Measurements from ENCODE around the gene FAS. TPM values are rescaled to one million over a fixed set of nuclear protein-coding genes. Genes with fewer than 3 reads are reported as not detected.
"Not testable (repeated sequence)": the region's sequence is repeated elsewhere in the genome, so short reads cannot be mapped to it uniquely, and the experiment has no call there.

Gene FAS
- total and polyA plus RNA-seq, 4 experiments from 2014 or later, result 42.4 to 80.6 (median 47.4) TPM

DNA sequence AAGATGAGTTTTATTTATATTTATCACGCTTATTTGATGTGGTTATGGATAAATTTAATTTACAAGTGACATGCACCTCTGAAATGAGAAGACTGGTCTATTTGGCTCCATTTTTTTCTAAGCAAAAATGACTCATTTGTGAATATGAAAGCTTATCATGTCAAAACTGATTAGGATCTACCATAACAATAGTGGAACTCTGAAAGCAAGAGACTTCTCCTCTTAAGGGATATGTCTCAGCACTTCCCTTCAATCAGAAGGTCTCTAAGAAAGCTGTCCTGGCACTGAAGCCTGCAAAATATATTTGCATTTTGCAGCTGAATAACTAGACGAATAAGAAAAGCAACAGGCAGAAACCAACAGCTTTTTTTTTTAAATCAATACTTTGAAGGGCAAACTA is 12.7 kb downstream of the FAS start:
- peaks cover 83% of the 10 kb centered on the region for H3K4me1 ChIP-seq (ENCODE audit: insufficient read depth, low read length)
- ChIA-PET CTCF (ENCODE audit: partially characterized antibody) (interaction anchor here (1.0 to 3.8 kb wide), 5 partner anchors 10 to 70 kb away, joined by 3 to 43 read pairs (median 6); partner anchors contain the start of gene FAS), POLR2A (ENCODE audit: partially characterized antibody) (interaction anchor here (0.7 to 6.2 kb wide), 5 partner anchors 9 to 42 kb away, joined by 3 to 114 read pairs (median 3); partner anchors contain the start of gene FAS)
- H3K36me3 ChIP-seq (ENCODE audit: insufficient read depth, low read length), result peaks cover 18% of the 10 kb centered on the region
- H3K27me3 ChIP-seq (ENCODE audit: insufficient read depth, low read length), result no peaks in the 10 kb centered on the region
- intact Hi-C loops (cut with micrococcal nuclease), result no loop called here
- H3K4me3 Mint-ChIP-seq, result peak overlapping the region in 2 of 8 donors; percentile 88 to 89
- H3K9me3 ChIP-seq (ENCODE audit: control insufficient read depth in 1 of 2, low read length in 2 of 2), result no peaks in the 10 kb centered on the region
- H3K27ac Mint-ChIP-seq, result peak overlapping the region in 6 of 7 donors; percentile 81 to 98 (median 89)
- peaks cover 27 to 43% of the 10 kb centered on the region in 2 donors for H3K36me3 Mint-ChIP-seq
- no peak overlapping the region for H3K4me3 ChIP-seq (ENCODE audit: low read length in 2 of 2)
- peak overlapping the region; percentile 74 for H3K27ac ChIP-seq (ENCODE audit: low read depth, low read length)
- DNase-seq, result no peak
- H3K27me3 Mint-ChIP-seq, result no peaks in the 10 kb centered on the region
- H3K4me1 Mint-ChIP-seq, result peaks cover 47 to 82% (median 64%) of the 10 kb centered on the region in 4 donors
- H3K9me3 Mint-ChIP-seq, result no peaks in the 10 kb centered on the region

- H3K27me3 ChIP-seq (ENCODE audit: insufficient read depth, low read length), result no peaks in the 10 kb centered on the region
- Mint-ChIP-seq H3K27me3 (no peaks in the 10 kb centered on the region), H3K36me3 (peaks cover 55 to 74% of the 10 kb centered on the region in 2 donors), H3K4me3 (peak overlapping the region in 2 of 8 donors; percentile 18 to 33), H3K9me3 (no peaks in the 10 kb centered on the region), H3K27ac (peak overlapping the region in 6 of 7 donors; percentile 33 to 84 (median 56)), H3K4me1 (peaks cover 28 to 52% (median 40%) of the 10 kb centered on the region in 4 donors)
- H3K4me1 ChIP-seq (ENCODE audit: insufficient read depth, low read length), result peaks cover 45% of the 10 kb centered on the region
- intact Hi-C loops (cut with micrococcal nuclease), result no loop called here
- POLR2A ChIA-PET (ENCODE audit: partially characterized antibody), result interaction anchor here (0.8 to 2.7 kb wide), 4 partner anchors 17 to 73 kb away, joined by 3 to 9 read pairs (median 4); partner anchors contain the start of gene FAS
- no peak overlapping the region for H3K4me3 ChIP-seq (ENCODE audit: low read length in 2 of 2)
- no peak overlapping the region for H3K27ac ChIP-seq (ENCODE audit: low read depth, low read length)
- CTCF ChIA-PET (ENCODE audit: partially characterized antibody), result interaction anchor here (0.8 to 2.3 kb wide), 6 partner anchors 11 to 72 kb away, joined by 3 to 13 read pairs (median 4); no protein-coding TSS in a partner anchor
- H3K36me3 ChIP-seq (ENCODE audit: insufficient read depth, low read length), result peaks cover 49% of the 10 kb centered on the region
- H3K9me3 ChIP-seq (ENCODE audit: control insufficient read depth in 1 of 2, low read length in 2 of 2), result no peaks in the 10 kb centered on the region
- no peak for DNase-seq
These were observed 16.7 kb downstream of the FAS start for GRCh38 chr10:89007129-89007893.

DNA sequence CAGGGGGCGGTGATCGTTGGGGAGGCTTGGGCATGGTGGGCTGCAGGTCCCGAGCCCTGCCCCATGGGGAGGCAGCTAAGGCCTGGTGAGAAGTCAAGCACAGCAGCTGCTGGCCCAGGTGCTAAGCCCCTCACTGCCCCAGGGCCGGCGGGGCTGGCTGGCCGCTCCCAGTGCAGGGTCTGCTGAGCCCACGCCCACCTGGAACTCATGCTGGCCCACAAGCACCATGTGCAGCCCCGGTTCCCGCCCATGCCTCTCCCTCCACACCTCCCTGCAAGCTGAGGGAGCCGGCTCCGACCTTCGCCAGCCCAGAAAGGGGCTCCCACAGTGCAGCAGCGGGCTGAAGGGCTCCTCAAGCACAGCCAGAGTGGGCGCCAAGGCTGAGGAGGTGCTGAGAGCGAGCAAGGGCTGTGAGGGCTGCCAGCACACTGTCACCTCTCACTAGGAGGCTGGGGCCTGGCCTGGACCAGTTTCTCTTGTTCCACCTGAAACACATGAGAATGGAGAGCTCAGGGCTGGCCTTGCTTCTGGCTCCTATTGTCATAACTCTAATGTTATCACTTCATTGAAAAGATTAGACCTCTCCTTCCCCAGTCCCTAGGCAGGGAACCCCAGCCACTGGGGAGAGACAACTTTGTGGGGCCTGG is 28.2 kb downstream of the FAS start:
- H3K4me1 ChIP-seq (ENCODE audit: insufficient read depth, low read length); H3K4me3 ChIP-seq (ENCODE audit: low read length in 2 of 2); intact Hi-C loops (cut with micrococcal nuclease); H3K27me3 ChIP-seq (ENCODE audit: insufficient read depth, low read length); DNase-seq; H3K9me3 Mint-ChIP-seq; H3K9me3 ChIP-seq (ENCODE audit: control insufficient read depth in 1 of 2, low read length in 2 of 2); H3K27ac ChIP-seq (ENCODE audit: low read depth, low read length); H3K4me3 Mint-ChIP-seq; H3K27me3 Mint-ChIP-seq: not testable (repeated sequence)
- peaks cover 0 to 28% (median 8%) of the 10 kb centered on the region in 4 donors for H3K4me1 Mint-ChIP-seq
- ChIA-PET CTCF (ENCODE audit: partially characterized antibody) (interaction anchor here (0.9 to 5.9 kb wide), 4 partner anchors 9 to 85 kb away, joined by 3 to 46 read pairs (median 17); no protein-coding TSS in a partner anchor), POLR2A (ENCODE audit: partially characterized antibody) (interaction anchor here (0.8 to 3.1 kb wide), 2 partner anchors 27 to 189 kb away, joined by 3 to 15 read pairs; partner anchors contain the start of gene FAS)
- peak overlapping the region in 2 of 7 donors; percentile 24 to 42 for H3K27ac Mint-ChIP-seq
- peaks cover 65 to 77% of the 10 kb centered on the region in 2 donors for H3K36me3 Mint-ChIP-seq
- peaks cover 35% of the 10 kb centered on the region for H3K36me3 ChIP-seq (ENCODE audit: insufficient read depth, low read length)

DNA sequence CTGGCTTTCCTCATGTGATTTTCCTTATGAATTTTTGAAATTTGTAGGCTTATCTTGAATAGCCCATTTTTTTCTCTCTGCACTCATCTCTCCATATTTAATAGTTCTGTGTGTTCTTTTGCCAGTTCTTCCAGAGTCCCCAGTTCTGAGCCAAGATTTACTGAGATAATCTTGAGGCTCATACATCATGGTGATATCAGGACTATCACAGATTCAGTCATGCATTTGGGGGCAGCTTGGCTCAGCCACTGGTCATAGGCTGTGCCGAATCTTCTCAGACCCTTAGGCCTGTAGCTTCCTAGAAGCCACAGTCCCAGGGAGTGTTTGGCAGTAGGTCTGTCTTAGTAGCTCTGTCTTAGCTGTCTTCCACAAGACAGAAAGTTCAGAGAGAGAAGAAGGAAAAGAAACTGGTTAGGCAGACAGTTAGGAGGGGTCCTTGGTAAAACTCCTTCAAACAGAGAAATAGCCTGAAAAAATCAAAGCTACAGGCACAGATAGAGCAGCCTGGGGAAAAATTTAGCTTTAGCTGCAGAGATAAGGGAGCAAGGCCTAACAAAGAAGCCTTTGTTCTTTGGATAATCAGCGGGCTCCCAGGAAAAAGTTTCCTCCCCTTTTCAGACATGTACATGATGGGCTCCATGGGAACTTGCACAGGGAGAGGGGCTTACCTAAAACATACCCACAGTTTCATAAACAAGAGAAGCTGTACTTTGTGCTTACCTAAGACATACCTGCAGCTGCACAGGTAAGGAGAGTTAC is 29.1 kb downstream of the FAS start:
- Histone ChIP-seq H3K4me1 (ENCODE audit: insufficient read depth, low read length) (no peaks in the 10 kb centered on the region), H3K27ac (ENCODE audit: low read depth, low read length) (no peak overlapping the region), H3K4me3 (ENCODE audit: low read length in 2 of 2) (no peak overlapping the region), H3K9me3 (ENCODE audit: control insufficient read depth in 1 of 2, low read length in 2 of 2) (no peaks in the 10 kb centered on the region), H3K36me3 (ENCODE audit: insufficient read depth, low read length) (peaks cover 26% of the 10 kb centered on the region), H3K27me3 (ENCODE audit: insufficient read depth, low read length) (no peaks in the 10 kb centered on the region)
- intact Hi-C loops (cut with micrococcal nuclease), result loop anchor here (10.0 kb wide), 1 partner anchor 545 kb away; no protein-coding TSS in a partner anchor
- no peak for DNase-seq
- H3K27me3 Mint-ChIP-seq, result no peaks in the 10 kb centered on the region
- peak overlapping the region in 1 of 8 donors; percentile 13 for H3K4me3 Mint-ChIP-seq
- peaks cover 0 to 5% (median 0%) of the 10 kb centered on the region in 8 donors for H3K9me3 Mint-ChIP-seq
- CTCF ChIA-PET (ENCODE audit: partially characterized antibody), result interaction anchor here (0.8 to 5.9 kb wide), 9 partner anchors 10 to 198 kb away, joined by 3 to 46 read pairs (median 5); no protein-coding TSS in a partner anchor
- POLR2A ChIA-PET (ENCODE audit: partially characterized antibody), result interaction anchor here (3.1 kb wide), 1 partner anchor 28 kb away, joined by 15 read pairs; the partner anchor contains the start of gene FAS
- peak overlapping the region in 6 of 7 donors; percentile 3 to 71 (median 20) for H3K27ac Mint-ChIP-seq
- H3K4me1 Mint-ChIP-seq, result peaks cover 0 to 24% (median 8%) of the 10 kb centered on the region in 4 donors
- H3K36me3 Mint-ChIP-seq, result peaks cover 66 to 75% of the 10 kb centered on the region in 2 donors

DNA sequence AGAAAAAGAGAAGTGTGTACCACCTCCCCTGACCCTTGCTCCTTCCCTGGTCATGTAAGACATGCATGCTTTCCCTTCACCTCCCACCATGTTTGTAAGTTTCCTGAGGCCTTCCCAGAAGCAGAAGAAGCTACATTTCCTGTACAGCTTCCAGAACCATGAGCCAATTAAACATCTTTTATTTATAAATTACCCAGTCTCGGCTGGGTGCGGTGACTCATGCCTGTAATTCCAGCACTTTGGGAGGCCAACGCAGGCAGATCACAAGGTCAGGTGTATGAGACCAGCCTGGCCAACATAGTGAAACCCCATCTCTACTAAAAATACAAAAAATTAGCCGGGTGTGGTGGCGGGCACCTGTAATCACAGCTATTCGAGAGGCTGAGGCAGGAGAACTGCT is 30.9 kb downstream of the FAS start:
- Mint-ChIP-seq H3K36me3 (peaks cover 51 to 65% of the 10 kb centered on the region in 2 donors), H3K27ac (peak overlapping the region in 1 of 7 donors; percentile 49)
- not testable (repeated sequence) for H3K4me3 Mint-ChIP-seq; H3K9me3 Mint-ChIP-seq; H3K27me3 ChIP-seq (ENCODE audit: insufficient read depth, low read length); H3K4me1 Mint-ChIP-seq; H3K9me3 ChIP-seq (ENCODE audit: control insufficient read depth in 1 of 2, low read length in 2 of 2); H3K4me3 ChIP-seq (ENCODE audit: low read length in 2 of 2); H3K4me1 ChIP-seq (ENCODE audit: insufficient read depth, low read length); H3K27ac ChIP-seq (ENCODE audit: low read depth, low read length); H3K27me3 Mint-ChIP-seq; DNase-seq
- intact Hi-C loops (cut with micrococcal nuclease), result loop anchor here (10.0 kb wide), 1 partner anchor 543 kb away; no protein-coding TSS in a partner anchor
- POLR2A ChIA-PET (ENCODE audit: partially characterized antibody), result interaction anchor here (3.1 kb wide), 1 partner anchor 29 kb away, joined by 15 read pairs; the partner anchor contains the start of gene FAS
- CTCF ChIA-PET (ENCODE audit: partially characterized antibody), result interaction anchor here (1.0 to 5.9 kb wide), 6 partner anchors 9 to 196 kb away, joined by 3 to 46 read pairs (median 4); no protein-coding TSS in a partner anchor
- peaks cover 25% of the 10 kb centered on the region for H3K36me3 ChIP-seq (ENCODE audit: insufficient read depth, low read length)

GRCh38 chr10:89022734-89023133 is 32.1 kb downstream of the FAS start:
- Mint-ChIP-seq H3K27ac (peak overlapping the region in 1 of 7 donors; percentile 77), H3K4me3 (no peak overlapping the region), H3K36me3 (peaks cover 45 to 56% of the 10 kb centered on the region in 2 donors), H3K4me1 (peaks cover 0 to 8% (median 4%) of the 10 kb centered on the region in 4 donors), H3K9me3 (peaks cover 0 to 5% (median 0%) of the 10 kb centered on the region in 8 donors), H3K27me3 (no peaks in the 10 kb centered on the region)
- no peaks in the 10 kb centered on the region for H3K4me1 ChIP-seq (ENCODE audit: insufficient read depth, low read length)
- H3K27ac ChIP-seq (ENCODE audit: low read depth, low read length), result no peak overlapping the region
- H3K36me3 ChIP-seq (ENCODE audit: insufficient read depth, low read length), result peaks cover 22% of the 10 kb centered on the region
- POLR2A ChIA-PET (ENCODE audit: partially characterized antibody), result no interaction called here
- H3K4me3 ChIP-seq (ENCODE audit: low read length in 2 of 2), result no peak overlapping the region
- intact Hi-C loops (cut with micrococcal nuclease), result loop anchor here (10.0 kb wide), 1 partner anchor 542 kb away; no protein-coding TSS in a partner anchor
- H3K9me3 ChIP-seq (ENCODE audit: control insufficient read depth in 1 of 2, low read length in 2 of 2), result no peaks in the 10 kb centered on the region
- CTCF ChIA-PET (ENCODE audit: partially characterized antibody), result interaction anchor here (1.0 to 4.9 kb wide), 4 partner anchors 89 to 195 kb away, joined by 3 to 32 read pairs (median 3); no protein-coding TSS in a partner anchor
- no peaks in the 10 kb centered on the region for H3K27me3 ChIP-seq (ENCODE audit: insufficient read depth, low read length)
- no peak for DNase-seq

Data from CD4-positive, alpha-beta memory T cell (primary cell).